GM08714 (cell line): Measurements from ENCODE around the gene DHPS.

Experiments used
- H3K4me3 ChIP-seq: fragments of 200-500 bp; sonication (Bioruptor generic); 2 replicates; pipeline ENCODE4 v1.5.1; 2014; ENCODE audit warnings: mild to moderate bottlenecking, low read length, inconsistent platforms
- ZNF274 ChIP-seq: IDR thresholded peaks from 2 replicates; pipeline ENCODE4 v1.6.1; 2012; ENCODE audit warnings: mild to moderate bottlenecking, low read depth, low read length

The DHPS gene

DNA sequence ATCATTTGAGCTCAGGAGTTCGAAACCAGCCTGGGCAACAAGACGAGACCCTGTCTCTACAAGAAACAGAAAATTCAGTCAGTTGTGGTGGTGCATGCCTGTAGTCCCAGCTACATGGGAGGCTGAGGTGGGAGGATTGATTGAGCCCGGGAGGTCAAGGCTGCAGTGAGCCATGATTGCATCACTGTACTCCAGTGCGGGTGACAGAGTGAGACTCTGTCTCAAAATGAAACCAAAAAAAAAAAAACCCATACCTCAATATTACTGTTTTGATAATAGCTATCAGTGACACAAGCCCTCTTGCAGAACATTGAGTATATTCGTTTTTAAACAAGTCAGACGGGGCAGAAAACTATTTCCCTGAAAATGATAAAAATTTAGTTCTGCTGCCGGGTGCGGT, 54.7 kb downstream of the DHPS start:
- no peak for TF ChIP-seq ZNF274
- H3K4me3 ChIP-seq = no peak overlapping the region
